Breast epithelium (tissue), 4 donors: Measurements from ENCODE around the gene IHH. TPM values are rescaled to one million over a fixed set of nuclear protein-coding genes. Genes with fewer than 3 reads are reported as not detected.

Experiments
- DNase-seq, 2 donors: peaks; one replicate each; pipeline ENCODE4 v3.0.0-alpha.2; 2019; ENCODE audit warnings: low spot score in 2 of 2
- H3K27ac ChIP-seq, 2 donors: fragments of 200-600 bp; sonication (generic) in 1 of 2; one replicate each; pipeline ENCODE4 v1.5.1; 2016 to 2019; ENCODE audit warnings: mild to moderate bottlenecking in 1 of 2
- H3K27me3 ChIP-seq, 2 donors: fragments of 200-600 bp; sonication (generic) in 1 of 2; one replicate each; pipeline versions ENCODE4 v1.5.1 to v1.6.0; 2017 to 2019; ENCODE audit warnings: control low read depth in 1 of 2, mild to moderate bottlenecking in 1 of 2
- H3K36me3 ChIP-seq: fragments of 200-600 bp; one replicate; pipeline ENCODE4 v1.5.1; 2019
- H3K4me1 ChIP-seq, 2 donors: fragments of 200-600 bp; sonication (generic); one replicate each; pipeline ENCODE4 v1.5.1; 2016 to 2019; ENCODE audit warnings: control low read depth in 1 of 2
- H3K4me3 ChIP-seq, 3 donors: fragments of 200-600 bp; sonication (generic); 1 replicate in 2 of 3; 2 replicates in 1 of 3; pipeline ENCODE4 v1.5.1; 2016 to 2019; ENCODE audit warnings: mild to moderate bottlenecking in 3 of 3, moderate library complexity in 2 of 3
- H3K9me3 ChIP-seq, 2 donors: fragments of 200-600 bp; sonication (generic) in 1 of 2; one replicate each; pipeline ENCODE4 v1.5.1; 2016 to 2019; ENCODE audit warnings: control low read depth in 1 of 2
- POLR2A ChIP-seq: fragments of 450-650 bp; IDR thresholded peaks from one replicate; pipeline ENCODE4 v1.6.1; 2016; ENCODE audit warnings: antibody characterized with exemption, mild to moderate bottlenecking, moderate library complexity
- POLR2AphosphoS5 ChIP-seq, 3 donors: sonication (generic); formaldehyde crosslinking; IDR thresholded peaks; one replicate each; pipeline ENCODE4 v1.6.1; 2017; ENCODE audit warnings: antibody characterized with exemption in 3 of 3
- intact Hi-C: fragments of 100-400 bp; cut with DNase I; formaldehyde crosslinking; loops from one replicate; pipeline ENCODE4 v1.15.1; 2023; ENCODE audit warnings: low total_unique reads
- total RNA-seq, 3 donors: library from RNA; depleted of rRNA; stranded (reverse); fragments of >200 nt; gene quantifications; one replicate each; pipeline ENCODE4 v1.1.0, GENCODE V29; 2016
- TF ChIP-seq, protein P1 (sequence below), 3 donors: fragments of 450-650 bp; IDR thresholded peaks; one replicate each; pipeline ENCODE4 v1.5.1; 2016 to 2017; ENCODE audit warnings: antibody characterized with exemption in 3 of 3, mild to moderate bottlenecking in 3 of 3, moderate library complexity in 3 of 3

Gene IHH
- total RNA-seq, 3 donors from 2014 or later: 0.16 to 0.66 TPM; not detected in 1

DNA sequence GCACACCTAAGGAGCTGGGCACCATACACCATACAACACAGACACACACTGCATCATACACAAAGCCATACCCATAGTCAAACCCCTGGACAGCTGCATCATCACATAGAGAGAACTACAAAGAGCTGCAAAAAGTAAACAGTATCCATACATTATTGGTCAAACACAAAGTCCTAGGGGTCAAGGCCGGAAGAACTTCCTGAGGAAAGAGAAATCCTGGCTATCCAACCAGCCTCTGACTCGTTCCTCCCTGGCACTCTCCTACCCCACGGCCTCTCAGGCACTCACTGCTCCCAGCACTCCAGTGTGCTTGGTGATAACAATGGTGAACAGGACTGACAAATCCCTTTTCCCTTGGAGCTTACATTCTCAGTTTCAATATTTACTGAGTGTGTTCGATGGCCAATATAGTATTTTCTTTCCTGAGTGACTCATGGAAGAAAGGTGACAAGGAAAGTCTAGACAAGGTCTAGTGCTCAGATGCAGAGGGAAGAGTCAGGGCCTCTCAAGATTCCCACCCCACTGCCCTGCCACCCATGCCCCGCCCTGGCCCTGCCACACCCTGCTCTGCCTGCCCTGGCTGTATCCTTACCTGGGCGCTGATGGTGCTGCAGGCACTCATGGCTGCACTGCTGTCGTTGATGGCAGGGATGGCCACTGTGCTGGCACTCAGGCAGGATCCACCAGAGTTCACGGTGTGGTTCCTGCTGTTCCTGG lies 22.8 kb downstream of the IHH start:
- no peaks in the 10 kb centered on the region for H3K9me3 ChIP-seq
- no peak for DNase-seq
- H3K27me3 ChIP-seq: peaks cover 0 to 26% of the 10 kb centered on the region in 2 donors
- H3K4me3 ChIP-seq: no peak overlapping the region
- intact Hi-C loops: no loop called here
- H3K4me1 ChIP-seq: no peaks in the 10 kb centered on the region
- no peak for TF ChIP-seq POLR2A
- no peak overlapping the region for H3K27ac ChIP-seq
- no peaks in the 10 kb centered on the region for H3K36me3 ChIP-seq

DNA sequence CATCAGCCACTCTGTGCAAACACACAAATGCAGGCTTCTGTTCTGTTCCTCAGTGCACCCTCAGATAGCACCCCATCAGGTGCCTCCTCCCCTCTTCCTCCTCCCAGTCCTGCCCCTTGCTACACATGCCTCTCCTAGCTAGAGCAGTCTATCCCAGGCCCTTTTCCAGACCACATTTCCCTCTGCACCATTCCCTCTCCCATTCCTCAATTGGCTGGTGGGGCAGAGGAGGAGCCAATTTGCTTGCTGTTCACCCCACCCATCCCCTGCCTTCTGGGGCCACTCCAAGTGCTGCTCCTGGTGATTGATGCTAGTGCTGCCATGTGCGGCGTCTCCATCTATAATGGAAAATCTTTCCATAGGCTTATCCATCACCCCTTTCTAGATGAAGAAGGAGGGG lies 24.8 kb downstream of the IHH start:
- TF ChIP-seq POLR2A (no peak), POLR2AphosphoS5 (IDR thresholded peaks at IDR 0.05) (no peak)
- TF ChIP-seq, protein P1, sequence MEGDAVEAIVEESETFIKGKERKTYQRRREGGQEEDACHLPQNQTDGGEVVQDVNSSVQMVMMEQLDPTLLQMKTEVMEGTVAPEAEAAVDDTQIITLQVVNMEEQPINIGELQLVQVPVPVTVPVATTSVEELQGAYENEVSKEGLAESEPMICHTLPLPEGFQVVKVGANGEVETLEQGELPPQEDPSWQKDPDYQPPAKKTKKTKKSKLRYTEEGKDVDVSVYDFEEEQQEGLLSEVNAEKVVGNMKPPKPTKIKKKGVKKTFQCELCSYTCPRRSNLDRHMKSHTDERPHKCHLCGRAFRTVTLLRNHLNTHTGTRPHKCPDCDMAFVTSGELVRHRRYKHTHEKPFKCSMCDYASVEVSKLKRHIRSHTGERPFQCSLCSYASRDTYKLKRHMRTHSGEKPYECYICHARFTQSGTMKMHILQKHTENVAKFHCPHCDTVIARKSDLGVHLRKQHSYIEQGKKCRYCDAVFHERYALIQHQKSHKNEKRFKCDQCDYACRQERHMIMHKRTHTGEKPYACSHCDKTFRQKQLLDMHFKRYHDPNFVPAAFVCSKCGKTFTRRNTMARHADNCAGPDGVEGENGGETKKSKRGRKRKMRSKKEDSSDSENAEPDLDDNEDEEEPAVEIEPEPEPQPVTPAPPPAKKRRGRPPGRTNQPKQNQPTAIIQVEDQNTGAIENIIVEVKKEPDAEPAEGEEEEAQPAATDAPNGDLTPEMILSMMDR (IDR thresholded peaks at IDR 0.05): no peak
- DNase-seq: no peak
- Histone ChIP-seq H3K4me1 (no peaks in the 10 kb centered on the region), H3K36me3 (no peaks in the 10 kb centered on the region), H3K27me3 (peaks cover 0 to 25% of the 10 kb centered on the region in 2 donors), H3K4me3 (no peak overlapping the region), H3K27ac (no peak overlapping the region), H3K9me3 (no peaks in the 10 kb centered on the region)
- intact Hi-C loops: no loop called here

DNA sequence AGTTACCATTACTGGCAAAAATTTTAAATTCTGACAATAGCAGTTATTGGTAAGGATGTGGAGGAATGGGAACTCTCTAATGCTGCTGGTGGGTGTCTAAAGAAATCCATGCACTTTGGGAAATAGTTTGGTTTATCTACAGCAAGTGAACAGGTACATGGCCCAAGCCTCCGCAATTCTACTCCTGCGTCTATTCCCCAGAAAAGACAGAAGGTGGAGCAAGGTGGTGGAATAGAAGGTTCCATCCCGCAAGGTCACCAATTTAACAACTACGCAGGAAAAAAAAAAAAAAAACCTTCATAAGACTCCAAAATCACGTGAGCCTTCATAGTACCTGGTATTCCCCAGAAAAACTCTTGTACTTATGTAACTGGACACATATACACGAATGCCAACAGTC lies 25.9 kb downstream of the IHH start:
- H3K4me3 ChIP-seq: no peak overlapping the region
- H3K27ac ChIP-seq: no peak overlapping the region
- TF ChIP-seq POLR2A: no peak
- TF ChIP-seq, protein P1 (IDR thresholded peaks at IDR 0.05): no peak
- no peak for TF ChIP-seq POLR2AphosphoS5 (IDR thresholded peaks at IDR 0.05)
- H3K36me3 ChIP-seq: no peaks in the 10 kb centered on the region
- no peaks in the 10 kb centered on the region for H3K4me1 ChIP-seq
- peaks cover 0 to 25% of the 10 kb centered on the region in 2 donors for H3K27me3 ChIP-seq
- no peaks in the 10 kb centered on the region for H3K9me3 ChIP-seq
- intact Hi-C loops: no loop called here
- no peak for DNase-seq

DNA sequence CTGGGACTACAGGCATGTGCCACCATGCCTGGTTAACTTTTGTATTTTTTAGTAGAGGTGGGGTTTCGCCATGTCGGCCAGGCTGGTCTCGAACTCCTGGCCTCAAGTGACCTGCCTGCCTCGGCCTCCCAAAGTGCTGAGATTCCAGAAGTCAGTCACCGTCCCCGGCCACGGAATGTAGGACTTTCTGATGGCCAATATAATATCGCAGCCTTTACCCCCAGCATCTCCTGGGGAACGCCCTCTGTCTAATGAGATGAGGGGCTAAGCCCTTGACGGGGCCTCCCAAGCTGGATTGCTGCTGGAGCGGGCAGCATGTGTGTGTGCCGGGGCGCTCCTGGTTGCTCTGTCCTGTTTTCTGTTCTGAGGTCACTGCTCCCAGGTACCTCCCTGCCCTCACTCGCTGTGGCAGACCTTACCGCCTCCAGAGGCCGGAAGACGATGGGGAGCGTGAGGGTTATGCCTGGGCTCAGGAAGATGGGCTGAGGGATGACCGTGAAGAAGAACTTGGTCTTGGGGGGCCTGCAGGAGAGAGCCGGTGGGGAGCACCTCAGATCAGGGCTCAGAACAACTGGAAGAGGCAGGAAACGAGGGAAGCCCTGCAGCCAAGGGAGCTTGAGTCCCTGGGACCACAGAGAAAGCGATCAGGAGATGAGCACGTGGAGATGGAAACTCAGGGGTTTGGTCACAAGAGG lies 28.5 kb downstream of the IHH start:
- Histone ChIP-seq H3K4me1 (no peaks in the 10 kb centered on the region), H3K27me3 (peaks cover 0 to 30% of the 10 kb centered on the region in 2 donors), H3K9me3 (no peaks in the 10 kb centered on the region), H3K4me3 (no peak overlapping the region), H3K36me3 (no peaks in the 10 kb centered on the region), H3K27ac (no peak overlapping the region)
- no peak for DNase-seq
- TF ChIP-seq POLR2AphosphoS5 (IDR thresholded peaks at IDR 0.05) (no peak), POLR2A (no peak)
- TF ChIP-seq, protein P1 (IDR thresholded peaks at IDR 0.05): no peak
- intact Hi-C loops: no loop called here

DNA sequence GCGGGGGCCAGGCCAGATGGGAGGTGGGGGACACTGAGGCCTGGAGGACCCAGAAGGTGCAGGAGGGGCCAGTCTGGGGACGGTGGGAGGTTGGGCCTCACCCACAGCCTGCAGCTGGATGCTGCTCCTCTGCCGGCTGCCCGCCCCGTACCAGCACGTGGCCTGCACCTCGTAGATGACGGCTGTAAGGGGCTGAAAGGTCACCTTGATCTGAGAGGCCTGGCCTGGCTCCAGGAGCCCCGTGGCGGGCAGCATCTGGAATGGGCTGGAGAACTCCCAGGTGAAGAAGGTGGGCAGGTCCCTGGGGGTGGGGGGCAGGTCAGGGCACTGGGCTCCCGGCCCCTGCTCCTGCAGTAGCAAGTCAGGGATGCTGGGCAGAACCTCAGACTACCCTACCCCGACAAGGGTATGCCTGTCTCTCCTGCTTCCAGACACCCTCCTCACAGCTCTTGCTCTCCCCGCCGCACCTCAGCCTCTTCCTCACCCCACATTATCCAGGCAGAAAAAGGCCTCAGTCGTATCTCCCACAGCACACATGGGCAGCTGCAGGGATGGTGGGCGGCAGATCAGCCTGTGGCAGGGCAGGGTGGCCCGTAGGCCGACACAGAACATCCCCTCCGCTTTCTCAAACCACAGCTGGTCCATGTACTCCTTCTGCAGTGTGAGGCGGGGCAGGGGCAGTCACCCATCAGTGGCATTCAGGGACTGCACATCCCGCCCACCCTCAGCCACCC lies 29.5 kb downstream of the IHH start:
- H3K4me3 ChIP-seq: no peak overlapping the region
- TF ChIP-seq, protein P1 (IDR thresholded peaks at IDR 0.05): no peak
- TF ChIP-seq POLR2A (no peak), POLR2AphosphoS5 (IDR thresholded peaks at IDR 0.05) (no peak)
- intact Hi-C loops: no loop called here
- no peaks in the 10 kb centered on the region for H3K36me3 ChIP-seq
- no peaks in the 10 kb centered on the region for H3K9me3 ChIP-seq
- H3K27ac ChIP-seq: no peak overlapping the region
- no peak for DNase-seq
- peaks cover 0 to 30% of the 10 kb centered on the region in 2 donors for H3K27me3 ChIP-seq
- H3K4me1 ChIP-seq: no peaks in the 10 kb centered on the region
